ENCODE data around the gene RAF1.

DNA sequence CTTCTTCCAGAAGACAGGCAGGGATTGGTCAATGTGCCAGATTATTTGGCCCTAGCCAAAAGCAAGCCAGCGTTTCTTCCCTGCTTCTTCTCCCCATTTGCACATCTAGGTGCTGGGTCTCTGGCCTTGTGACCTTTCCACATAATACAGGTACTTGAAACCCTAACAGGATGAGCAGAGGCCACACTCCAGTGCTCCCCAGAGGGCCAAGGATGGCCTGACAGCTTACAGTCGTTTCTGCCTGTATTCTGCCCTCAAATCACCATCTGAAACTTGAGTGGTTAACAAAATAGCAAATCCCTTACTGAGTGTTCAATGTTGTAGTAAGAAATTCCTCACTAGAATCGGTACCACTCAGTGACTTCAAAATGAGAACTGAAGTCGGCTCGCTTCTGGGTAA lies 77.9 kb downstream of the RAF1 start:
- TF ChIP-seq POLR2AphosphoS5 (IDR thresholded peaks at IDR 0.05; ENCODE audit: low read depth, low read length): no peak
- no peak for TF ChIP-seq POLR2A (IDR thresholded peaks at IDR 0.05; ENCODE audit: low read depth, low read length)
- TF ChIP-seq TAF1 (IDR thresholded peaks at IDR 0.05; ENCODE audit: low read depth, low read length): no peak
- no peak for TF ChIP-seq SPI1 (IDR thresholded peaks at IDR 0.05; ENCODE audit: low read depth, low read length)
- no peak for TF ChIP-seq POU2F2 (IDR thresholded peaks at IDR 0.05; ENCODE audit: low read depth, low read length)

Measured in GM12891 (cell line).